HepG2 (cell line): ENCODE results near the gene KRTAP5-1. TPM values are rescaled to one million over a fixed set of nuclear protein-coding genes. Genes with fewer than 3 reads are reported as not detected.

Experiments
- FOXO1 ChIP-seq: sonication (generic); formaldehyde crosslinking; IDR thresholded peaks from 2 replicates; pipeline ENCODE4 v1.4.0; 2020; ENCODE audit warnings: missing genetic modification reagents
- GTF3A ChIP-seq: sonication (generic); formaldehyde crosslinking; conservative IDR thresholded peaks from 2 replicates; pipeline ENCODE4 v1.4.0; 2020; ENCODE audit warnings: mild to moderate bottlenecking, missing genetic modification reagents
- HNF4G ChIP-seq, 2 experiments: sonication (generic) in 1 of 2; formaldehyde crosslinking in 1 of 2; IDR thresholded peaks; 2 replicates each; pipeline versions ENCODE4 v1.4.0 to v1.6.1; 2011 to 2020; ENCODE audit warnings: borderline replicate concordance in 2 of 2, low read depth in 2 of 2, mild to moderate bottlenecking in 2 of 2, low read length in 1 of 2, missing genetic modification reagents in 1 of 2, moderate library complexity in 1 of 2
- SRSF9 ChIP-seq: fragments of 200-400 bp; formaldehyde crosslinking; IDR thresholded peaks from 2 replicates; pipeline ENCODE4 v1.6.1; 2018; ENCODE audit warnings: borderline replicate concordance, mild to moderate bottlenecking, low read depth, low read length; ENCODE audit not compliant: insufficient read depth, poor library complexity, severe bottlenecking
- TOPORS ChIP-seq: sonication (generic); formaldehyde crosslinking; IDR thresholded peaks from 2 replicates; pipeline ENCODE4 v1.8.0; 2023; ENCODE audit warnings: mild to moderate bottlenecking, missing genetic modification reagents
- ZBTB3 ChIP-seq: sonication (generic); formaldehyde crosslinking; IDR thresholded peaks from 2 replicates; pipeline ENCODE4 v1.4.0; 2020; ENCODE audit warnings: low read depth, mild to moderate bottlenecking, moderate library complexity, missing genetic modification reagents, borderline replicate concordance
- ZNF10 ChIP-seq: sonication (generic); formaldehyde crosslinking; IDR thresholded peaks from 2 replicates; pipeline ENCODE4 v1.4.0; 2020; ENCODE audit warnings: mild to moderate bottlenecking, low read depth, missing genetic modification reagents, borderline replicate concordance
- ZNF121 ChIP-seq: sonication (generic); formaldehyde crosslinking; IDR thresholded peaks from 2 replicates; pipeline ENCODE4 v1.5.0; 2020; ENCODE audit warnings: mild to moderate bottlenecking, missing genetic modification reagents
- ZNF296 ChIP-seq: sonication (generic); formaldehyde crosslinking; conservative IDR thresholded peaks from 2 replicates; pipeline ENCODE4 v1.5.0; 2020; ENCODE audit warnings: mild to moderate bottlenecking, missing genetic modification reagents
- ZNF44 ChIP-seq: sonication (generic); formaldehyde crosslinking; IDR thresholded peaks from 2 replicates; pipeline ENCODE4 v1.5.1; 2020; ENCODE audit warnings: mild to moderate bottlenecking, missing genetic modification reagents
- ZNF468 ChIP-seq: sonication (generic); formaldehyde crosslinking; IDR thresholded peaks from 2 replicates; pipeline ENCODE4 v1.8.0; 2022; ENCODE audit warnings: mild to moderate bottlenecking, moderate library complexity, missing genetic modification reagents
- polyA plus RNA-seq, 8 experiments: library from polyadenylated mRNA; depleted of rRNA in 3 of 8; stranded (reverse) in 7 of 8; unstranded in 1 of 8; fragments of >200 nt; fragmentation: Illumina TruSeq in 4 of 8; extraction: Trizol in 4 of 8; gene quantifications; 2 replicates each; pipeline versions ENCODE4 v1.2.1 to v1.2.3, GENCODE V29; 2011 to 2016; ENCODE audit warnings: low read depth in 4 of 8, missing spikeins in 1 of 8, mixed read lengths in 1 of 8; ENCODE audit not compliant: insufficient read depth in 1 of 8
- total RNA-seq, 5 experiments: library from RNA; depleted of rRNA; stranded (reverse); fragments of >200 nt; fragmentation: Illumina TruSeq; extraction: Trizol; gene quantifications; 2 replicates each; pipeline ENCODE4 v1.2.3, GENCODE V29; 2016; ENCODE audit warnings: low read depth in 1 of 5
- TF ChIP-seq, protein P1 (sequence below): sonication (generic); formaldehyde crosslinking; IDR thresholded peaks from 2 replicates; pipeline ENCODE4 v1.5.1; 2020; ENCODE audit warnings: mild to moderate bottlenecking, moderate library complexity, missing genetic modification reagents
- TF ChIP-seq, protein P2 (sequence below), 2 experiments: sonication (generic) in 1 of 2; formaldehyde crosslinking in 1 of 2; IDR thresholded peaks; 2 replicates each; pipeline versions ENCODE4 v1.5.1 to v1.6.1; 2011 to 2020; ENCODE audit warnings: borderline replicate concordance in 1 of 2, low read depth in 1 of 2, low read length in 1 of 2, mild to moderate bottlenecking in 1 of 2, missing genetic modification reagents in 1 of 2, moderate library complexity in 1 of 2
- TF ChIP-seq, protein P3 (sequence below): sonication (generic); formaldehyde crosslinking; IDR thresholded peaks from 2 replicates; pipeline ENCODE4 v1.9.0; 2021; ENCODE audit warnings: missing genetic modification reagents, borderline replicate concordance
- TF ChIP-seq, protein P4 (sequence below): sonication (generic); formaldehyde crosslinking; IDR thresholded peaks from 2 replicates; pipeline ENCODE4 v1.4.0; 2020; ENCODE audit warnings: missing genetic modification reagents

KRTAP5-1 gene
- total and polyA plus RNA-seq, 2 of the 13 experiments (the other 11 are each of a cell fraction or from before 2014, with no cell fraction given) = not detected

DNA sequence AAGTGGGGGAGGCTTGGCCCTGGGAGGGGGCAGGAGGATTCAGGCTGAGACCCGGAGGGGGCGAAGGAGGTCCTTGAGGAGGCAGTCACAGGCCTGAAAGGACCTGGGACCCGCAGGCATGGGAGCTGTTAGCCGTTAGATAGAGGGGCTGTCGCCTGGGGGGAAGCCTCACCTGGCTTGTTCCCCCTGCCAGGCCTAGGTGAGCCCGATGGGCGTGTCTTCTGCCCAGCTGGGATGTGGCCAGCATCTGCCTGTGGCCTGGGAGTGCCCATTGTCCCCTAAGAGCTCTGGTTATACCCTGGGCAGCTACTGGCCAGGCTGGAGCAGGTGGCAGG is 11.2 kb downstream of the KRTAP5-1 start (continued):
- TF ChIP-seq, protein P1, sequence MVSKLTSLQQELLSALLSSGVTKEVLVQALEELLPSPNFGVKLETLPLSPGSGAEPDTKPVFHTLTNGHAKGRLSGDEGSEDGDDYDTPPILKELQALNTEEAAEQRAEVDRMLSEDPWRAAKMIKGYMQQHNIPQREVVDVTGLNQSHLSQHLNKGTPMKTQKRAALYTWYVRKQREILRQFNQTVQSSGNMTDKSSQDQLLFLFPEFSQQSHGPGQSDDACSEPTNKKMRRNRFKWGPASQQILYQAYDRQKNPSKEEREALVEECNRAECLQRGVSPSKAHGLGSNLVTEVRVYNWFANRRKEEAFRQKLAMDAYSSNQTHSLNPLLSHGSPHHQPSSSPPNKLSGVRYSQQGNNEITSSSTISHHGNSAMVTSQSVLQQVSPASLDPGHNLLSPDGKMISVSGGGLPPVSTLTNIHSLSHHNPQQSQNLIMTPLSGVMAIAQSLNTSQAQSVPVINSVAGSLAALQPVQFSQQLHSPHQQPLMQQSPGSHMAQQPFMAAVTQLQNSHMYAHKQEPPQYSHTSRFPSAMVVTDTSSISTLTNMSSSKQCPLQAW (CRISPR knock-in tag) = 0 out of 2 replicates have a peak, but pooled peaks have one; percentile 23
- TF ChIP-seq TOPORS (CRISPR knock-in tag) (no peak), FOXO1 (CRISPR knock-in tag) (no peak), ZBTB3 (CRISPR knock-in tag) (no peak), SRSF9 (no peak), ZNF468 (no peak), ZNF296 (CRISPR knock-in tag) (no peak), GTF3A (no peak), HNF4G (IDR thresholded peaks at IDR 0.05; ENCODE audit: borderline replicate concordance, low read depth, low read length) (no peak), HNF4G (CRISPR knock-in tag; IDR thresholded peaks at IDR 0.05; ENCODE audit: borderline replicate concordance, low read depth) (0 out of 2 replicates have a peak, but pooled peaks have one; percentile 2), ZNF121 (CRISPR knock-in tag) (no peak), ZNF44 (CRISPR knock-in tag) (no peak), ZNF10 (CRISPR knock-in tag) (no peak)
- TF ChIP-seq, protein P2, sequence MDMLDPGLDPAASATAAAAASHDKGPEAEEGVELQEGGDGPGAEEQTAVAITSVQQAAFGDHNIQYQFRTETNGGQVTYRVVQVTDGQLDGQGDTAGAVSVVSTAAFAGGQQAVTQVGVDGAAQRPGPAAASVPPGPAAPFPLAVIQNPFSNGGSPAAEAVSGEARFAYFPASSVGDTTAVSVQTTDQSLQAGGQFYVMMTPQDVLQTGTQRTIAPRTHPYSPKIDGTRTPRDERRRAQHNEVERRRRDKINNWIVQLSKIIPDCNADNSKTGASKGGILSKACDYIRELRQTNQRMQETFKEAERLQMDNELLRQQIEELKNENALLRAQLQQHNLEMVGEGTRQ (IDR thresholded peaks at IDR 0.05; ENCODE audit: low read depth, low read length) = no peak
- TF ChIP-seq, protein P2 (CRISPR knock-in tag; IDR thresholded peaks at IDR 0.05; ENCODE audit: borderline replicate concordance) = no peak
- TF ChIP-seq, protein P3, sequence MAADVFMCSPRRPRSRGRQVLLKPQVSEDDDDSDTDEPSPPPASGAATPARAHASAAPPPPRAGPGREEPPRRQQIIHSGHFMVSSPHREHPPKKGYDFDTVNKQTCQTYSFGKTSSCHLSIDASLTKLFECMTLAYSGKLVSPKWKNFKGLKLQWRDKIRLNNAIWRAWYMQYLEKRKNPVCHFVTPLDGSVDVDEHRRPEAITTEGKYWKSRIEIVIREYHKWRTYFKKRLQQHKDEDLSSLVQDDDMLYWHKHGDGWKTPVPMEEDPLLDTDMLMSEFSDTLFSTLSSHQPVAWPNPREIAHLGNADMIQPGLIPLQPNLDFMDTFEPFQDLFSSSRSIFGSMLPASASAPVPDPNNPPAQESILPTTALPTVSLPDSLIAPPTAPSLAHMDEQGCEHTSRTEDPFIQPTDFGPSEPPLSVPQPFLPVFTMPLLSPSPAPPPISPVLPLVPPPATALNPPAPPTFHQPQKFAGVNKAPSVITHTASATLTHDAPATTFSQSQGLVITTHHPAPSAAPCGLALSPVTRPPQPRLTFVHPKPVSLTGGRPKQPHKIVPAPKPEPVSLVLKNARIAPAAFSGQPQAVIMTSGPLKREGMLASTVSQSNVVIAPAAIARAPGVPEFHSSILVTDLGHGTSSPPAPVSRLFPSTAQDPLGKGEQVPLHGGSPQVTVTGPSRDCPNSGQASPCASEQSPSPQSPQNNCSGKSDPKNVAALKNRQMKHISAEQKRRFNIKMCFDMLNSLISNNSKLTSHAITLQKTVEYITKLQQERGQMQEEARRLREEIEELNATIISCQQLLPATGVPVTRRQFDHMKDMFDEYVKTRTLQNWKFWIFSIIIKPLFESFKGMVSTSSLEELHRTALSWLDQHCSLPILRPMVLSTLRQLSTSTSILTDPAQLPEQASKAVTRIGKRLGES (CRISPR knock-in tag) = no peak
- TF ChIP-seq, protein P4, sequence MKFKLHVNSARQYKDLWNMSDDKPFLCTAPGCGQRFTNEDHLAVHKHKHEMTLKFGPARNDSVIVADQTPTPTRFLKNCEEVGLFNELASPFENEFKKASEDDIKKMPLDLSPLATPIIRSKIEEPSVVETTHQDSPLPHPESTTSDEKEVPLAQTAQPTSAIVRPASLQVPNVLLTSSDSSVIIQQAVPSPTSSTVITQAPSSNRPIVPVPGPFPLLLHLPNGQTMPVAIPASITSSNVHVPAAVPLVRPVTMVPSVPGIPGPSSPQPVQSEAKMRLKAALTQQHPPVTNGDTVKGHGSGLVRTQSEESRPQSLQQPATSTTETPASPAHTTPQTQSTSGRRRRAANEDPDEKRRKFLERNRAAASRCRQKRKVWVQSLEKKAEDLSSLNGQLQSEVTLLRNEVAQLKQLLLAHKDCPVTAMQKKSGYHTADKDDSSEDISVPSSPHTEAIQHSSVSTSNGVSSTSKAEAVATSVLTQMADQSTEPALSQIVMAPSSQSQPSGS (CRISPR knock-in tag) = no peak
